Liver (tissue), 9 donors: ENCODE measurements around the gene ARHGEF26. TPM values are rescaled to one million over a fixed set of nuclear protein-coding genes. Genes with fewer than 3 reads are reported as not detected.

Experiments used
- DNase-seq: peaks from one replicate; pipeline ENCODE4 v3.0.0-alpha.2; 2017; ENCODE audit warnings: low spot score
- H3K27ac ChIP-seq, 2 donors: one replicate each; pipeline ENCODE4 v1.7.0; 2013; ENCODE audit warnings: inconsistent platforms in 2 of 2, low read length in 2 of 2, control low read depth in 1 of 2, low read depth in 1 of 2, mild to moderate bottlenecking in 1 of 2
- H3K27me3 ChIP-seq, 4 donors: one replicate each; pipeline versions ENCODE4 v1.6.1 to v1.7.0; 2013; ENCODE audit warnings: low read length in 3 of 4, inconsistent platforms in 1 of 4, mild to moderate bottlenecking in 1 of 4, moderate library complexity in 1 of 4; ENCODE audit not compliant: control insufficient read depth in 4 of 4, insufficient read depth in 4 of 4
- H3K36me3 ChIP-seq, 4 donors: one replicate each; pipeline versions ENCODE4 v1.6.1 to v1.7.0; 2013; ENCODE audit warnings: low read length in 3 of 4, mild to moderate bottlenecking in 3 of 4, low read depth in 1 of 4, moderate library complexity in 1 of 4; ENCODE audit not compliant: control insufficient read depth in 4 of 4, insufficient read depth in 3 of 4
- H3K4me1 ChIP-seq, 4 donors: one replicate each; pipeline versions ENCODE4 v1.6.1 to v1.7.0; 2013; ENCODE audit warnings: low read length in 3 of 4, mild to moderate bottlenecking in 3 of 4, moderate library complexity in 1 of 4; ENCODE audit not compliant: control insufficient read depth in 4 of 4, insufficient read depth in 4 of 4
- H3K4me3 ChIP-seq, 3 donors: one replicate each; pipeline versions ENCODE4 v1.6.1 to v1.7.0; 2013; ENCODE audit warnings: low read length in 3 of 3, control low read depth in 1 of 3, low read depth in 1 of 3, mild to moderate bottlenecking in 1 of 3
- H3K9ac ChIP-seq, 2 donors: one replicate each; pipeline ENCODE4 v1.7.0; 2013; ENCODE audit warnings: low read length in 2 of 2, mild to moderate bottlenecking in 2 of 2, moderate library complexity in 2 of 2, control low read depth in 1 of 2, low read depth in 1 of 2
- H3K9me3 ChIP-seq, 4 donors: one replicate each; pipeline versions ENCODE4 v1.6.1 to v1.7.0; 2013; ENCODE audit warnings: low read length in 3 of 4; ENCODE audit not compliant: control insufficient read depth in 4 of 4
- ATF3 ChIP-seq: IDR thresholded peaks from 2 replicates; pipeline ENCODE4 v1.6.1; 2016; ENCODE audit warnings: antibody characterized with exemption
- EGR1 ChIP-seq, 2 donors: IDR thresholded peaks; 2 replicates each; pipeline ENCODE4 v1.6.1; 2016 to 2018; ENCODE audit warnings: antibody characterized with exemption in 2 of 2, low read depth in 2 of 2
- FOXA1 ChIP-seq: IDR thresholded peaks from 2 replicates; pipeline ENCODE4 v1.6.1; 2016; ENCODE audit warnings: antibody characterized with exemption
- GABPA ChIP-seq, 2 donors: IDR thresholded peaks in 1 of 2; conservative IDR thresholded peaks in 1 of 2; 2 replicates each; pipeline ENCODE4 v1.6.1; 2016; ENCODE audit warnings: antibody characterized with exemption in 2 of 2, mild to moderate bottlenecking in 1 of 2, moderate library complexity in 1 of 2
- HNF4A ChIP-seq, 2 donors: conservative IDR thresholded peaks; 2 replicates each; pipeline ENCODE4 v1.6.1; 2016; ENCODE audit warnings: antibody characterized with exemption in 2 of 2, mild to moderate bottlenecking in 2 of 2
- JUND ChIP-seq, 2 donors: IDR thresholded peaks; 2 replicates each; pipeline ENCODE4 v1.6.1; 2016; ENCODE audit warnings: antibody characterized with exemption in 2 of 2
- MAX ChIP-seq: IDR thresholded peaks from 2 replicates; pipeline ENCODE4 v1.6.1; 2016; ENCODE audit warnings: antibody characterized with exemption
- NR2F2 ChIP-seq: IDR thresholded peaks from 2 replicates; pipeline ENCODE4 v1.6.1; 2016; ENCODE audit warnings: antibody characterized with exemption
- RAD21 ChIP-seq, 2 donors: IDR thresholded peaks; 2 replicates each; pipeline ENCODE4 v1.6.1; 2016; ENCODE audit warnings: antibody characterized with exemption in 2 of 2, mild to moderate bottlenecking in 2 of 2
- RXRA ChIP-seq, 2 donors: IDR thresholded peaks; 2 replicates each; pipeline ENCODE4 v1.6.1; 2017 to 2018; ENCODE audit warnings: antibody characterized with exemption in 2 of 2, mild to moderate bottlenecking in 1 of 2
- SP1 ChIP-seq: IDR thresholded peaks from 2 replicates; pipeline ENCODE4 v1.6.1; 2018; ENCODE audit warnings: antibody characterized with exemption, mild to moderate bottlenecking
- TAF1 ChIP-seq: conservative IDR thresholded peaks from 2 replicates; pipeline ENCODE4 v1.6.1; 2016; ENCODE audit warnings: antibody characterized with exemption, mild to moderate bottlenecking
- YY1 ChIP-seq: IDR thresholded peaks from 2 replicates; pipeline ENCODE4 v1.6.1; 2016; ENCODE audit warnings: antibody characterized with exemption, mild to moderate bottlenecking
- polyA plus RNA-seq, 2 donors: library from polyadenylated mRNA; stranded (reverse) in 1 of 2; unstranded in 1 of 2; fragments of 200-250 nt in 1 of 2; fragments of >200 nt in 1 of 2; fragmentation: Nextera tagmentation in 1 of 2; extraction: Ambion mirVana in 1 of 2; gene quantifications; one replicate each; pipeline versions ENCODE4 v1.2.1 to v1.2.3, GENCODE V29; 2013 to 2015
- total RNA-seq, 2 donors: library from RNA; depleted of rRNA; stranded (reverse); fragments of >200 nt; gene quantifications; one replicate each; pipeline ENCODE4 v1.2.3, GENCODE V29; 2014
- TF ChIP-seq, protein P1 (sequence below): fragments of 150-350 bp; IDR thresholded peaks from 2 replicates; pipeline ENCODE4 v1.5.1; 2017; ENCODE audit warnings: improper control_type of control experiment, low read depth, low read length; ENCODE audit not compliant: missing input control
- TF ChIP-seq, protein P2 (sequence below): IDR thresholded peaks from 2 replicates; pipeline ENCODE4 v1.6.1; 2016; ENCODE audit warnings: antibody characterized with exemption, mild to moderate bottlenecking
- donor health status: healthy.
- donor health status: healthy.
- donor health status: healthy.
- donor health status: healthy.
- donor health status: healthy.

The ARHGEF26 gene
- total and polyA plus RNA-seq, 4 donors: 1.4 to 27.9 (median 18.7) TPM

GRCh38 chr3:154307363-154307762, 186.2 kb downstream of the ARHGEF26 start:
- Histone ChIP-seq H3K27me3 (no peaks in the 10 kb centered on the region), H3K9ac (no peak overlapping the region), H3K4me1 (no peaks in the 10 kb centered on the region), H3K27ac (no peak overlapping the region), H3K36me3 (peaks cover 5 to 55% (median 34%) of the 10 kb centered on the region in 4 donors), H3K9me3 (no peaks in the 10 kb centered on the region), H3K4me3 (no peak overlapping the region)
- TF ChIP-seq JUND (IDR thresholded peaks at IDR 0.05) (no peak), TAF1 (no peak), EGR1 (IDR thresholded peaks at IDR 0.05; ENCODE audit: low read depth in 2 of 2) (no peak), RAD21 (IDR thresholded peaks at IDR 0.05) (no peak), ATF3 (no peak), GABPA (IDR thresholded peaks at IDR 0.05 in 1 of 2, conservative IDR thresholded peaks at IDR 0.05 in 1 of 2) (no peak), YY1 (no peak), FOXA1 (no peak), SP1 (no peak), NR2F2 (no peak), RXRA (IDR thresholded peaks at IDR 0.05) (no peak), MAX (no peak), HNF4A (conservative IDR thresholded peaks at IDR 0.05) (no peak)
- TF ChIP-seq, protein P1, sequence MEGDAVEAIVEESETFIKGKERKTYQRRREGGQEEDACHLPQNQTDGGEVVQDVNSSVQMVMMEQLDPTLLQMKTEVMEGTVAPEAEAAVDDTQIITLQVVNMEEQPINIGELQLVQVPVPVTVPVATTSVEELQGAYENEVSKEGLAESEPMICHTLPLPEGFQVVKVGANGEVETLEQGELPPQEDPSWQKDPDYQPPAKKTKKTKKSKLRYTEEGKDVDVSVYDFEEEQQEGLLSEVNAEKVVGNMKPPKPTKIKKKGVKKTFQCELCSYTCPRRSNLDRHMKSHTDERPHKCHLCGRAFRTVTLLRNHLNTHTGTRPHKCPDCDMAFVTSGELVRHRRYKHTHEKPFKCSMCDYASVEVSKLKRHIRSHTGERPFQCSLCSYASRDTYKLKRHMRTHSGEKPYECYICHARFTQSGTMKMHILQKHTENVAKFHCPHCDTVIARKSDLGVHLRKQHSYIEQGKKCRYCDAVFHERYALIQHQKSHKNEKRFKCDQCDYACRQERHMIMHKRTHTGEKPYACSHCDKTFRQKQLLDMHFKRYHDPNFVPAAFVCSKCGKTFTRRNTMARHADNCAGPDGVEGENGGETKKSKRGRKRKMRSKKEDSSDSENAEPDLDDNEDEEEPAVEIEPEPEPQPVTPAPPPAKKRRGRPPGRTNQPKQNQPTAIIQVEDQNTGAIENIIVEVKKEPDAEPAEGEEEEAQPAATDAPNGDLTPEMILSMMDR: no peak
- TF ChIP-seq, protein P2, sequence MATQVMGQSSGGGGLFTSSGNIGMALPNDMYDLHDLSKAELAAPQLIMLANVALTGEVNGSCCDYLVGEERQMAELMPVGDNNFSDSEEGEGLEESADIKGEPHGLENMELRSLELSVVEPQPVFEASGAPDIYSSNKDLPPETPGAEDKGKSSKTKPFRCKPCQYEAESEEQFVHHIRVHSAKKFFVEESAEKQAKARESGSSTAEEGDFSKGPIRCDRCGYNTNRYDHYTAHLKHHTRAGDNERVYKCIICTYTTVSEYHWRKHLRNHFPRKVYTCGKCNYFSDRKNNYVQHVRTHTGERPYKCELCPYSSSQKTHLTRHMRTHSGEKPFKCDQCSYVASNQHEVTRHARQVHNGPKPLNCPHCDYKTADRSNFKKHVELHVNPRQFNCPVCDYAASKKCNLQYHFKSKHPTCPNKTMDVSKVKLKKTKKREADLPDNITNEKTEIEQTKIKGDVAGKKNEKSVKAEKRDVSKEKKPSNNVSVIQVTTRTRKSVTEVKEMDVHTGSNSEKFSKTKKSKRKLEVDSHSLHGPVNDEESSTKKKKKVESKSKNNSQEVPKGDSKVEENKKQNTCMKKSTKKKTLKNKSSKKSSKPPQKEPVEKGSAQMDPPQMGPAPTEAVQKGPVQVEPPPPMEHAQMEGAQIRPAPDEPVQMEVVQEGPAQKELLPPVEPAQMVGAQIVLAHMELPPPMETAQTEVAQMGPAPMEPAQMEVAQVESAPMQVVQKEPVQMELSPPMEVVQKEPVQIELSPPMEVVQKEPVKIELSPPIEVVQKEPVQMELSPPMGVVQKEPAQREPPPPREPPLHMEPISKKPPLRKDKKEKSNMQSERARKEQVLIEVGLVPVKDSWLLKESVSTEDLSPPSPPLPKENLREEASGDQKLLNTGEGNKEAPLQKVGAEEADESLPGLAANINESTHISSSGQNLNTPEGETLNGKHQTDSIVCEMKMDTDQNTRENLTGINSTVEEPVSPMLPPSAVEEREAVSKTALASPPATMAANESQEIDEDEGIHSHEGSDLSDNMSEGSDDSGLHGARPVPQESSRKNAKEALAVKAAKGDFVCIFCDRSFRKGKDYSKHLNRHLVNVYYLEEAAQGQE: no peak
- no peak for DNase-seq

Other genes starting within 250 kb of the ARHGEF26 start
- gene DHX36, start 203.1 kb downstream of the ARHGEF26 start, total RNA-seq: 10 to 100 TPM; 26.7 to 33.6 TPM
- gene DHX36, start 203.1 kb downstream of the ARHGEF26 start, polyA plus RNA-seq: 10 to 100 TPM; 10.6 to 19.5 TPM